ENCODE data around the gene USP8.

GRCh38 chr15:50556642-50557371, 132.6 kb downstream of the USP8 start:
- no peak for TF ChIP-seq CTCF (IDR thresholded peaks at IDR 0.05 in 4 of 5, conservative IDR thresholded peaks at IDR 0.05 in 1 of 5)
- no peak for TF ChIP-seq POLR2A (IDR thresholded peaks at IDR 0.05)

Data from gastrocnemius medialis (tissue), 4 donors.